ENCODE results near the gene ARRDC3.
A peak's percentile ranks its signal among the peaks of the same experiment; 100 is the strongest.

Gene ARRDC3

DNA sequence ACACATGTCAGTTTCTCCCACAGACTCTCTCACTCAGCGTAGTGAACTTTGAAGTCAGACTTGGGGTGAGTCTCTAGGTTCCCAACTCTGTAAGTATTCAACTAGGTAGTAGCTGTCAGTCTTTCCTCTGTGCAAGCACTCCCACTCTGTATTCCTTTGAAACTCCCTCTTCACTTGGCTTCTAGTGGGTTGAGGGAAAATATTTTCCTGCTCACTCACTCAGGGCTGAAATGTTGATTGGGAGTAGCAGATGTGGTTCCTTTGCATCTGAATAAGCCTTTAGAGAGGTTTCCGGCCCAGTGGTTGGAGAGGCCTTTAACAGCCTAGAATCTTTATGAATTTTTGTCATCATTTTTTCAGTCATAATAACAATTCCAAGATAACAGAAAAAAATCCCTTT, 18.1 kb upstream of the ARRDC3 start:
- no peak for TF ChIP-seq CTCF (IDR thresholded peaks at IDR 0.05)

- no peak for TF ChIP-seq CTCF (IDR thresholded peaks at IDR 0.05)
Observed at GRCh38 chr5:91397791-91398190, 14.7 kb upstream of the ARRDC3 start.

DNA sequence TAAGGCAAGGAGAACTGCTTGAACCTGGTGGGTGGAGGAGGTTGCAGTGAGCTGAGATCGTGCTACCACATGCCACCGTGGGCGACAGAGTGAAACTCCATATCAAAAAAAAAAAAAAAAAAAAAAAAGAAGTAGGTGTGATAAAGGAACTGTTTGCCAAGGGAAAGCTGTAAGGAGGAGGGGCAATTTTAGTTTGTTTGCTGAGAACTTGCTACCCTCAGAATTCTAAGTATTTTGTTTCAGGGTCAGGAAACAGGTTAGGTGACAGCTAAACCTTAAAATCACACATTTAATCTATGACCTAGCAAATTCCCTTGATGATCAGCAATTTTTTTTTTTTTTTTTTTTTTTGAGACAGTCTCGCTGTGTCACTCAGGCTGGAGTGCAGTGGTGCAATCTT, 7.2 kb upstream of the ARRDC3 start:
- no peak for TF ChIP-seq CTCF (IDR thresholded peaks at IDR 0.05)

DNA sequence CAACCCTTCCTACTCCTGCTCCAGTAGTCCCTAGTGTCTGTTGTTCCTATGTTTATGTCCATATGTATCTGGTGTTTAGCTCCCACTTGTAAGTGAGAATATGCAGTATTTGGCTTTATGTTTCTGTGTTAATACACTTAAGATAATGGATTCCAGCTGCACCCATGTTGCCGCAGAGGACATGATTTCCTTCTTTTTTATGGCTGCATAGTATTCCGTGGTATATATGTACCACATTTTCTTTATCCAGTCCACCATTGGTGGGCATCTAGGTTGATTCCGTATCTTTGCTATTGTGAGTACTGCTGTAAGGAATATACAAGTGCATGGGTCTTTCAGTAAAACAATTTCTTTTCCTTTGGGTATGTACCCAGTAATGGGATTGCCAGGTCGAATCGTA, 5.2 kb upstream of the ARRDC3 start:
- no peak for TF ChIP-seq CTCF (IDR thresholded peaks at IDR 0.05)

- TF ChIP-seq CTCF (IDR thresholded peaks at IDR 0.05): no peak
Observed at GRCh38 chr5:91386120-91386519, 3.0 kb upstream of the ARRDC3 start.

GRCh38 chr5:91384671-91385430, 1.7 kb upstream of the ARRDC3 start:
- peak; percentile 94 for TF ChIP-seq CTCF (IDR thresholded peaks at IDR 0.05)

DNA sequence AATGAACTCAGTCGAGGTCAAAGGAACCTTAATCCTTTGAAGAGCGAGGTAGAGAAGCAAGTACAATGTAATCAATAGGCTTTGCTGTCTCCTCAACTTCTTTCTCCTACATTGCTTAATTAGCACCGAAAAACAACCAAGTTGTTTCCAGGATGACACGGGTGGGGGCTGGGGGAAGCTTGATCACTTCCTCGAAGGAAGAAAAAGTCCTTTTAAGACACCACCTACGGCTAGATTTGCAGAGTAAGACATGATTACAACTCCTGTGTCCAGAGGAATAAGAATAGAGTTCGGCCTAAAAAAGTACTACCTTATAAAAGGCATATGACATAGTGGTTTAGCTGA, 811 bp upstream of the ARRDC3 start:
- no peak for TF ChIP-seq CTCF (IDR thresholded peaks at IDR 0.05)

DNA sequence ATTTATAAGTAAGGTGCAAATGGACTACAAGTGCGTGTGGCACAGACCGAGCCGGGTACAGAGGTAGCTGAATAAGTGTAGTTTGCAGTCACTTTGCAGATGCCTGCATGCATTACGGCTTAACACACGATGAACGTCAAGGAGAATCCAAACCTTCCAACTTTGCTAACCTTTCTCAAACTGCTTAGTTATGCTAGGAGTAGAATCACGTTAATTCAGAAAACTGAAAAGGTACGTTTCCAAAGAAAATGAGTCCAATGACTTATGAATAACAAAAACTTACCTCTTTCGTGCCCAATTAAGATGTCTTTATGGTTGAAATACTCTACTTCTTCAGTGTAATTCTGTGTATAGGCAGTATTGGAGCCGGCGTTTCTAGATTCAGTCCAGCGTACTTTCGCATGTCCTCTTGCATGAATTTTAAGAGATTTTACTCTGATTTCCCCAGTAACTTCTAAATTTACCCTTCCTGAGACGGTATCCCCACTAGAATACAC, 539 bp downstream of the ARRDC3 start:
- TF ChIP-seq CTCF (IDR thresholded peaks at IDR 0.05): no peak
